SK-N-SH treated with all-trans-retinoic acid at 6 μM for 48 hours (cell line): Measurements from ENCODE around the gene TMC6.

Experiments used
- BACH2 ChIP-seq: fragments of 250-450 bp; sonication (Bioruptor Pico); IDR thresholded peaks from 2 replicates; pipeline ENCODE4 v1.9.0; 2021; ENCODE audit warnings: mild to moderate bottlenecking, borderline replicate concordance
- GLIS3 ChIP-seq: fragments of 250-450 bp; sonication (Bioruptor Pico); IDR thresholded peaks from 2 replicates; pipeline ENCODE4 v1.5.0; 2020; ENCODE audit warnings: mild to moderate bottlenecking, moderate library complexity
- OSR1 ChIP-seq: fragments of 250-450 bp; sonication (Bioruptor Pico); IDR thresholded peaks from 2 replicates; pipeline ENCODE4 v1.8.0; 2022; ENCODE audit warnings: moderate library complexity, mild to moderate bottlenecking, inconsistent platforms
- TOX ChIP-seq: fragments of 250-450 bp; sonication (Bioruptor Pico); IDR thresholded peaks from 2 replicates; pipeline ENCODE4 v1.8.0; 2021; ENCODE audit warnings: mild to moderate bottlenecking, moderate library complexity, borderline replicate concordance
- ZC3H10 ChIP-seq: fragments of 250-450 bp; sonication (Bioruptor Pico); IDR thresholded peaks from 2 replicates; pipeline ENCODE4 v1.5.1; 2021; ENCODE audit warnings: mild to moderate bottlenecking, moderate library complexity
- ZFP3 ChIP-seq: fragments of 250-450 bp; sonication (Bioruptor Pico); IDR thresholded peaks from 2 replicates; pipeline ENCODE4 v1.5.0; 2020; ENCODE audit warnings: mild to moderate bottlenecking, moderate library complexity
- ZNF565 ChIP-seq: fragments of 450-650 bp; formaldehyde crosslinking; conservative IDR thresholded peaks from 2 replicates; pipeline ENCODE4 v1.5.0; 2020; ENCODE audit warnings: low read depth, mild to moderate bottlenecking, moderate library complexity
- ZNF70 ChIP-seq: fragments of 450-650 bp; formaldehyde crosslinking; IDR thresholded peaks from 2 replicates; pipeline ENCODE4 v1.5.0; 2020; ENCODE audit warnings: mild to moderate bottlenecking, moderate library complexity
- TF ChIP-seq, protein P1 (sequence below): fragments of 250-450 bp; sonication (Bioruptor Pico); IDR thresholded peaks from 2 replicates; pipeline ENCODE4 v1.5.1; 2020; ENCODE audit warnings: low read depth, mild to moderate bottlenecking, moderate library complexity

DNA sequence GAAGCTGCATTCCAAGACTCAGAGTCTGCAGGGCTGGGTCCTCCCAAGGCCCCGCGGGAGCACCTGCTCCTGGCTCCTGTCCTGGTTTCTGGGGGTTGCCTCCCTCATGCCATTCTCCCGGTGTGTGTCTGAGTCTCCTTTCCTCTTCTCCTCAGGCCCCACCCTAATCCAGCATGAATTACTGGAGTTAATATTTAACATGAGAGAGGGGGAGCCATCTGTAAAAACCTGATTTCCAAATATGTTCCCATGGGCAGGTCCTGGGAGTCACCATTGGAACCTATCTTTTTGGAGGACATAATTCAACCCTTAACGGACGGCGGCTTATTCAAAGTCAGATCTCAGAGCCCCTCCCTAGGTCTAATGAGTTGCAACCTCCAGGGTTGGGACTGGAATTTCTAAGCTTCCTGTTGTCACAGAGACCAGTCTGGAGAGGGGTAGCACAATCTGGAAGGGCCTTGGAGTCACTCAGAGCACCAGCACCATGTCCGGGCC lies 23.0 kb upstream of the TMC6 start:
- TF ChIP-seq OSR1 (CRISPR knock-in tag) (no peak), TOX (CRISPR knock-in tag) (no peak), ZNF70 (CRISPR knock-in tag) (no peak), BACH2 (no peak), ZNF565 (CRISPR knock-in tag) (no peak), ZFP3 (CRISPR knock-in tag) (no peak), GLIS3 (CRISPR knock-in tag) (no peak), ZC3H10 (no peak)
- TF ChIP-seq, protein P1, sequence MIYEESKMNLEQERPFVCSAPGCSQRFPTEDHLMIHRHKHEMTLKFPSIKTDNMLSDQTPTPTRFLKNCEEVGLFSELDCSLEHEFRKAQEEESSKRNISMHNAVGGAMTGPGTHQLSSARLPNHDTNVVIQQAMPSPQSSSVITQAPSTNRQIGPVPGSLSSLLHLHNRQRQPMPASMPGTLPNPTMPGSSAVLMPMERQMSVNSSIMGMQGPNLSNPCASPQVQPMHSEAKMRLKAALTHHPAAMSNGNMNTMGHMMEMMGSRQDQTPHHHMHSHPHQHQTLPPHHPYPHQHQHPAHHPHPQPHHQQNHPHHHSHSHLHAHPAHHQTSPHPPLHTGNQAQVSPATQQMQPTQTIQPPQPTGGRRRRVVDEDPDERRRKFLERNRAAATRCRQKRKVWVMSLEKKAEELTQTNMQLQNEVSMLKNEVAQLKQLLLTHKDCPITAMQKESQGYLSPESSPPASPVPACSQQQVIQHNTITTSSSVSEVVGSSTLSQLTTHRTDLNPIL (CRISPR knock-in tag) = no peak
